Kidney epithelial cell (primary cell): ENCODE results near the gene RGS14. TPM values are rescaled to one million over a fixed set of nuclear protein-coding genes. Genes with fewer than 3 reads are reported as not detected.
"Not testable (repeated sequence)": the region's sequence is repeated elsewhere in the genome, so short reads cannot be mapped to it uniquely, and the experiment has no call there.

Experiments used
- DNase-seq: peaks from one replicate; pipeline ENCODE4 v3.0.0-alpha.2; 2010; ENCODE audit warnings: low read depth
- H3K27me3 ChIP-seq: 2 replicates; pipeline ENCODE4 v1.6.0; 2011; ENCODE audit warnings: low read length; ENCODE audit not compliant: control insufficient read depth, insufficient read depth
- H3K36me3 ChIP-seq: 2 replicates; pipeline ENCODE4 v1.5.1; 2011; ENCODE audit warnings: low read length; ENCODE audit not compliant: control insufficient read depth, insufficient read depth
- H3K4me3 ChIP-seq: 2 replicates; pipeline ENCODE4 v1.5.1; 2011; ENCODE audit warnings: low read depth, mild to moderate bottlenecking, control low read depth, low read length
- total RNA-seq: library from RNA; depleted of rRNA; stranded (reverse); fragments of >200 nt; gene quantifications from 2 replicates; pipeline ENCODE4 v1.2.3, GENCODE V29; 2015
- TF ChIP-seq, protein P1 (sequence below): IDR thresholded peaks from 2 replicates; pipeline ENCODE4 v1.5.1; 2011; ENCODE audit warnings: mild to moderate bottlenecking, moderate library complexity, low read length, control low read depth, inconsistent platforms; ENCODE audit not compliant: insufficient read depth, poor library complexity, severe bottlenecking

Gene RGS14
- total RNA-seq, 1 donor from 2014 or later, result 14.5 TPM

- Histone ChIP-seq H3K27me3 (no peaks in the 10 kb centered on the region), H3K4me3 (no peak overlapping the region), H3K36me3 (no peaks in the 10 kb centered on the region)
- DNase-seq, result no peak
- TF ChIP-seq, protein P1, sequence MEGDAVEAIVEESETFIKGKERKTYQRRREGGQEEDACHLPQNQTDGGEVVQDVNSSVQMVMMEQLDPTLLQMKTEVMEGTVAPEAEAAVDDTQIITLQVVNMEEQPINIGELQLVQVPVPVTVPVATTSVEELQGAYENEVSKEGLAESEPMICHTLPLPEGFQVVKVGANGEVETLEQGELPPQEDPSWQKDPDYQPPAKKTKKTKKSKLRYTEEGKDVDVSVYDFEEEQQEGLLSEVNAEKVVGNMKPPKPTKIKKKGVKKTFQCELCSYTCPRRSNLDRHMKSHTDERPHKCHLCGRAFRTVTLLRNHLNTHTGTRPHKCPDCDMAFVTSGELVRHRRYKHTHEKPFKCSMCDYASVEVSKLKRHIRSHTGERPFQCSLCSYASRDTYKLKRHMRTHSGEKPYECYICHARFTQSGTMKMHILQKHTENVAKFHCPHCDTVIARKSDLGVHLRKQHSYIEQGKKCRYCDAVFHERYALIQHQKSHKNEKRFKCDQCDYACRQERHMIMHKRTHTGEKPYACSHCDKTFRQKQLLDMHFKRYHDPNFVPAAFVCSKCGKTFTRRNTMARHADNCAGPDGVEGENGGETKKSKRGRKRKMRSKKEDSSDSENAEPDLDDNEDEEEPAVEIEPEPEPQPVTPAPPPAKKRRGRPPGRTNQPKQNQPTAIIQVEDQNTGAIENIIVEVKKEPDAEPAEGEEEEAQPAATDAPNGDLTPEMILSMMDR, result no peak
Observed at GRCh38 chr5:177414481-177414880, 56.8 kb downstream of the RGS14 start.

- not testable (repeated sequence) for H3K36me3 ChIP-seq, H3K27me3 ChIP-seq, DNase-seq
Observed at GRCh38 chr5:177417081-177417480, 59.4 kb downstream of the RGS14 start.

DNA sequence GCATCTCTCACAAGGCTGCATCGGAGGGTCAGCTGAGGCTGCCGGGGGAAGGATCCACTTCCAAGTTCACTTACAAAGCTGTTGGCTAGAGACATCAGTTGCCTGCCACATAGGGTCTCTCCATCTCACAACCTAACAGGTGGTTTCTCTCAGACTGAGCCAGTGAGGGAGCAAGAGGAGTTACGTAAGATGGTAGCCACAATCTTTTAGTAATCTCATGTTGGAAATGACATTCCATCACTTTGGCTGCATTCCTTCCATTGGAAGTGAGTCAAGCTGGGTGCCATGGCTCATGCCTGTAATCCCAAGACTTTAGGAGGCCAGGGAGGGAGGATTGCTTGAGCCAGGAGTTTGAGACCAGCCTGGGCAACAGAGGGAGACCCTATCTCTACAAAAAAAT, 61.3 kb downstream of the RGS14 start:
- Histone ChIP-seq H3K36me3 (no peaks in the 10 kb centered on the region), H3K4me3 (no peak overlapping the region), H3K27me3 (no peaks in the 10 kb centered on the region)
- DNase-seq, result no peak
- TF ChIP-seq, protein P1, result no peak

More at GRCh38 chr5:177417081-177417480, 59.4 kb downstream of the RGS14 start:
- not testable (repeated sequence) for H3K4me3 ChIP-seq

- not testable (repeated sequence) for DNase-seq, H3K27me3 ChIP-seq
Observed at GRCh38 chr5:177420472-177420871, 62.7 kb downstream of the RGS14 start.

GRCh38 chr5:177421062-177421798, 63.5 kb downstream of the RGS14 start:
- no peak for DNase-seq
- Histone ChIP-seq H3K27me3 (no peaks in the 10 kb centered on the region), H3K36me3 (no peaks in the 10 kb centered on the region), H3K4me3 (no peak overlapping the region)
- TF ChIP-seq, protein P1, result no peak

More at GRCh38 chr5:177420472-177420871, 62.7 kb downstream of the RGS14 start:
- not testable (repeated sequence) for H3K36me3 ChIP-seq, H3K4me3 ChIP-seq

Other genes starting within 250 kb of the RGS14 start
- 33.8 and 37.5 TPM in 2 replicates for gene NSD1, start 224.2 kb upstream of the RGS14 start, total RNA-seq
- 28.3 and 35.9 TPM in 2 replicates for gene RAB24, start 54.2 kb upstream of the RGS14 start, total RNA-seq
- 178 and 199 TPM in 2 replicates for gene PRELID1, start 54.1 kb upstream of the RGS14 start, total RNA-seq
- gene MXD3, start 46.0 kb upstream of the RGS14 start, total RNA-seq, result 3.4 and 6.6 TPM in 2 replicates
- 279 and 308 TPM in 2 replicates for gene LMAN2, start 6.3 kb upstream of the RGS14 start, total RNA-seq
- gene SLC34A1, start 26.5 kb downstream of the RGS14 start, total RNA-seq, result not detected in 2 replicates
- not detected in 2 replicates for gene PFN3, start 42.7 kb downstream of the RGS14 start, total RNA-seq
- 4.0 and 5.1 TPM in 2 replicates for gene F12, start 51.6 kb downstream of the RGS14 start, total RNA-seq
- 34.9 and 46.4 TPM in 2 replicates for gene GRK6, start 68.8 kb downstream of the RGS14 start, total RNA-seq
- gene PRR7, start 88.9 kb downstream of the RGS14 start, total RNA-seq, result 5.8 and 10.3 TPM in 2 replicates
- gene DBN1, start 115.7 kb downstream of the RGS14 start, total RNA-seq, result 429 and 434 TPM in 2 replicates
- gene PDLIM7, start 139.7 kb downstream of the RGS14 start, total RNA-seq, result 467 and 551 TPM in 2 replicates
- 1.1 TPM in 2 replicates for gene DOK3, start 151.9 kb downstream of the RGS14 start, total RNA-seq
- 151 and 191 TPM in 2 replicates for gene DDX41, start 159.0 kb downstream of the RGS14 start, total RNA-seq
- 21.9 and 29.5 TPM in 2 replicates for gene FAM193B, start 196.6 kb downstream of the RGS14 start, total RNA-seq
- gene TMED9, start 234.3 kb downstream of the RGS14 start, total RNA-seq, result 163 and 175 TPM in 2 replicates
- gene B4GALT7, start 242.2 kb downstream of the RGS14 start, total RNA-seq, result 40.7 and 46.5 TPM in 2 replicates